ENCODE data around the gene CABLES2.

The CABLES2 gene

GRCh38 chr20:62367136-62367632 is 39.9 kb downstream of the CABLES2 start, which contains the start of gene LAMA5:
Gene LAMA5, minus strand, starts transcription at chr20:62367312. Its CDS starts 67 bp downstream, at chr20:62367245.
- Histone ChIP-seq H3K9me3 (ENCODE audit: control insufficient read depth, insufficient read depth, low read length) (no peaks in the 10 kb centered on the region), H3K27ac (ENCODE audit: low read length) (no peak within 1 kb of the TSS), H3K4me1 (ENCODE audit: control insufficient read depth, insufficient read depth, low read length) (peaks cover 30% of the 10 kb centered on the region), H3K36me3 (ENCODE audit: control insufficient read depth, insufficient read depth, low read length) (peaks cover 1% of the 10 kb centered on the region; the same call in 1 of the 2 replicates), H3K27me3 (ENCODE audit: control insufficient read depth, insufficient read depth, low read length) (no peaks in the 10 kb centered on the region), H3K4me3 (ENCODE audit: low read length) (peak within 1 kb of the TSS; percentile 74)
- no peak for DNase-seq (ENCODE audit: low read depth, low spot score)
- WGBS (ENCODE audit: insufficient coverage, insufficient read length): no CpG with 5 or more reads among the region's 70 CpGs

- H3K27me3 ChIP-seq (ENCODE audit: control insufficient read depth, insufficient read depth, low read length): no peaks in the 10 kb centered on the region
- no peak for DNase-seq (ENCODE audit: low read depth, low spot score)
- H3K9me3 ChIP-seq (ENCODE audit: control insufficient read depth, insufficient read depth, low read length): no peaks in the 10 kb centered on the region
- peak overlapping the region; percentile 74 for H3K4me3 ChIP-seq (ENCODE audit: low read length)
- no peak overlapping the region for H3K27ac ChIP-seq (ENCODE audit: low read length)
- no CpG with 5 or more reads among the region's 72 CpGs for WGBS (ENCODE audit: insufficient coverage, insufficient read length)
- peaks cover 3% of the 10 kb centered on the region; the same call in 1 of the 2 replicates for H3K36me3 ChIP-seq (ENCODE audit: control insufficient read depth, insufficient read depth, low read length)
- peaks cover 34% of the 10 kb centered on the region for H3K4me1 ChIP-seq (ENCODE audit: control insufficient read depth, insufficient read depth, low read length)
These were observed 40.5 kb downstream of the CABLES2 start for GRCh38 chr20:62366370-62367135.

- no peak overlapping the region for H3K27ac ChIP-seq (ENCODE audit: low read length)
- no peak for DNase-seq (ENCODE audit: low read depth, low spot score)
- peak overlapping the region; percentile 74; the same call in 1 of the 2 replicates for H3K4me3 ChIP-seq (ENCODE audit: low read length)
- WGBS (ENCODE audit: insufficient coverage, insufficient read length): no CpG with 5 or more reads among the region's 10 CpGs
- H3K4me1 ChIP-seq (ENCODE audit: control insufficient read depth, insufficient read depth, low read length): peaks cover 40% of the 10 kb centered on the region
- H3K9me3 ChIP-seq (ENCODE audit: control insufficient read depth, insufficient read depth, low read length): no peaks in the 10 kb centered on the region
- peaks cover 3% of the 10 kb centered on the region; the same call in 1 of the 2 replicates for H3K36me3 ChIP-seq (ENCODE audit: control insufficient read depth, insufficient read depth, low read length)
- H3K27me3 ChIP-seq (ENCODE audit: control insufficient read depth, insufficient read depth, low read length): no peaks in the 10 kb centered on the region
These were observed 41.2 kb downstream of the CABLES2 start for GRCh38 chr20:62365814-62366369.

GRCh38 chr20:62364911-62365736 is 42.0 kb downstream of the CABLES2 start:
- Histone ChIP-seq H3K27ac (ENCODE audit: low read length) (no peak overlapping the region), H3K36me3 (ENCODE audit: control insufficient read depth, insufficient read depth, low read length) (peaks cover 3% of the 10 kb centered on the region; the same call in 1 of the 2 replicates), H3K4me3 (ENCODE audit: low read length) (no peak overlapping the region), H3K27me3 (ENCODE audit: control insufficient read depth, insufficient read depth, low read length) (no peaks in the 10 kb centered on the region), H3K4me1 (ENCODE audit: control insufficient read depth, insufficient read depth, low read length) (peaks cover 42% of the 10 kb centered on the region), H3K9me3 (ENCODE audit: control insufficient read depth, insufficient read depth, low read length) (no peaks in the 10 kb centered on the region)
- DNase-seq (ENCODE audit: low read depth, low spot score): no peak
- WGBS (ENCODE audit: insufficient coverage, insufficient read length): no CpG with 5 or more reads among the region's 27 CpGs

- Histone ChIP-seq H3K4me1 (ENCODE audit: control insufficient read depth, insufficient read depth, low read length) (peaks cover 35% of the 10 kb centered on the region), H3K27ac (ENCODE audit: low read length) (no peak overlapping the region), H3K27me3 (ENCODE audit: control insufficient read depth, insufficient read depth, low read length) (no peaks in the 10 kb centered on the region), H3K9me3 (ENCODE audit: control insufficient read depth, insufficient read depth, low read length) (no peaks in the 10 kb centered on the region), H3K36me3 (ENCODE audit: control insufficient read depth, insufficient read depth, low read length) (peaks cover 5% of the 10 kb centered on the region; the same call in 1 of the 2 replicates), H3K4me3 (ENCODE audit: low read length) (no peak overlapping the region)
- no peak for DNase-seq (ENCODE audit: low read depth, low spot score)
- WGBS (ENCODE audit: insufficient coverage, insufficient read length): no CpG with 5 or more reads among the region's 22 CpGs
These were observed 42.9 kb downstream of the CABLES2 start for GRCh38 chr20:62363920-62364851.

- H3K4me1 ChIP-seq (ENCODE audit: control insufficient read depth, insufficient read depth, low read length): peaks cover 35% of the 10 kb centered on the region
- H3K36me3 ChIP-seq (ENCODE audit: control insufficient read depth, insufficient read depth, low read length): peaks cover 6% of the 10 kb centered on the region; the same call in 1 of the 2 replicates
- no peak overlapping the region for H3K27ac ChIP-seq (ENCODE audit: low read length)
- H3K27me3 ChIP-seq (ENCODE audit: control insufficient read depth, insufficient read depth, low read length): no peaks in the 10 kb centered on the region
- no CpG with 5 or more reads among the region's 20 CpGs for WGBS (ENCODE audit: insufficient coverage, insufficient read length)
- DNase-seq (ENCODE audit: low read depth, low spot score): no peak
- H3K9me3 ChIP-seq (ENCODE audit: control insufficient read depth, insufficient read depth, low read length): no peaks in the 10 kb centered on the region
- H3K4me3 ChIP-seq (ENCODE audit: low read length): no peak overlapping the region
These were observed 43.8 kb downstream of the CABLES2 start for GRCh38 chr20:62362991-62363919.

- no peak for DNase-seq (ENCODE audit: low read depth, low spot score)
- no peaks in the 10 kb centered on the region for H3K27me3 ChIP-seq (ENCODE audit: control insufficient read depth, insufficient read depth, low read length)
- H3K9me3 ChIP-seq (ENCODE audit: control insufficient read depth, insufficient read depth, low read length): no peaks in the 10 kb centered on the region
- H3K27ac ChIP-seq (ENCODE audit: low read length): peak overlapping the region; percentile 4
- H3K36me3 ChIP-seq (ENCODE audit: control insufficient read depth, insufficient read depth, low read length): peaks cover 6% of the 10 kb centered on the region; the same call in 1 of the 2 replicates
- no CpG with 5 or more reads among the region's 13 CpGs for WGBS (ENCODE audit: insufficient coverage, insufficient read length)
- H3K4me1 ChIP-seq (ENCODE audit: control insufficient read depth, insufficient read depth, low read length): peaks cover 32% of the 10 kb centered on the region
- H3K4me3 ChIP-seq (ENCODE audit: low read length): no peak overlapping the region
These were observed 44.5 kb downstream of the CABLES2 start for GRCh38 chr20:62362590-62362940.

GRCh38 chr20:62361799-62362589 is 45.1 kb downstream of the CABLES2 start:
- peak overlapping the region; percentile 4 for H3K27ac ChIP-seq (ENCODE audit: low read length)

More at GRCh38 chr20:62361799-62362589, 45.1 kb downstream of the CABLES2 start:
- Histone ChIP-seq H3K9me3 (ENCODE audit: control insufficient read depth, insufficient read depth, low read length) (no peaks in the 10 kb centered on the region), H3K4me3 (ENCODE audit: low read length) (no peak overlapping the region), H3K27me3 (ENCODE audit: control insufficient read depth, insufficient read depth, low read length) (no peaks in the 10 kb centered on the region), H3K36me3 (ENCODE audit: control insufficient read depth, insufficient read depth, low read length) (peaks cover 6% of the 10 kb centered on the region; the same call in 1 of the 2 replicates), H3K4me1 (ENCODE audit: control insufficient read depth, insufficient read depth, low read length) (peaks cover 32% of the 10 kb centered on the region)
- no CpG with 5 or more reads among the region's 34 CpGs for WGBS (ENCODE audit: insufficient coverage, insufficient read length)
- no peak for DNase-seq (ENCODE audit: low read depth, low spot score)

Measured in iPS DF 6.9 (cell line).